Measurements from ENCODE around the gene CLEC20A.

Gene CLEC20A

GRCh38 chr1:178472531-178472930, 24.2 kb downstream of the CLEC20A start:
- DNase-seq (ENCODE audit: low spot score), result no peak

DNA sequence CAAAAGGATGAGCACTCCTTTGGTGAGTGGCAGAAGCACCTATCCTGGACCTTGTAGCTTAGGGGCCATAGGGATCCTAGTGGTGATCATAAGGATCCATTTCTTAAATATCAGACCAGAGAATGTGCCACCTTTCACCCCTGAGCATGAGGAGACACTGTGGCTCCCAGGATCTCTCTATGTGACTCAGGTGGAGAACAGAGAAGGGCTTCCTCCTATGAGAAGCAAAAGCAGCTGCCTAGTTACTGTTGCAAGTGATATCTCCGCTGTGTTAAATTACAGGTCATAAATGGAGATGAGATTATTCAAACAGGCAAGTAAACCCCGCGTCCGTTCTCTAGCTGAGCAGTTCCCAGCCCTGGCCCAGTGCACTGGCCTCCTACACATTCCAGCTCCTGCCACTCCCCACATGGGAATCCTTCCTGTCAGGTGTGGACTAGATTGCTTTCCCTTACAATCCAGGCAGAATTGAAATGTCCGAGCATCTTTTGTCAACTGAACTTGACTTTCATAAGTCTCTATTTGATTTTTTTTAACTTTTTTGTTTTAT, 26.3 kb downstream of the CLEC20A start:
- DNase-seq (ENCODE audit: low spot score), result no peak

GRCh38 chr1:178467837-178468236, 28.9 kb downstream of the CLEC20A start:
- no peak for DNase-seq (ENCODE audit: low spot score)

- no peak for DNase-seq (ENCODE audit: low spot score)
Measured at GRCh38 chr1:178465011-178465410, 31.8 kb downstream of the CLEC20A start.

- DNase-seq (ENCODE audit: low spot score), result no peak
Measured at GRCh38 chr1:178464566-178464965, 32.2 kb downstream of the CLEC20A start.

GRCh38 chr1:178464141-178464540, 32.6 kb downstream of the CLEC20A start:
- no peak for DNase-seq (ENCODE audit: low spot score)

DNA sequence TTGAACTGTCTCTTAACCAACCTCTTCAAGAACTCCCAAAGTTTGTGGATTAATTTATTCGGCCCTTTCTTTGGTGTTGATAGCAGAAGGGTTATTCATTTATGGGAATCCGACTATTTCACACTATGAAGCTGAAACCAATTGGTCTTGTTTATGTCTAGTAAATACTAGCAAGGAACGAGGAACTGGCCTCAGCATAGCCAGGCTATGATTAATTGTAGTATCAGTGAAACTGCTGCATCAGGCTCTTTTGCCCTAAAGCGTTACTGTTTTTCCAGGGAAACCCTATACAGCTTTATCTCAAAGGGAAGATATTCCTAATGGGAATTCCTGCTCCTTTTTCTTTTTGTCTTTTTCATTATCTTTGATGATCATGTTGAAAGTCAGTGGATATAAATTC, 35.1 kb downstream of the CLEC20A start:
- no peak for DNase-seq (ENCODE audit: low spot score)

DNA sequence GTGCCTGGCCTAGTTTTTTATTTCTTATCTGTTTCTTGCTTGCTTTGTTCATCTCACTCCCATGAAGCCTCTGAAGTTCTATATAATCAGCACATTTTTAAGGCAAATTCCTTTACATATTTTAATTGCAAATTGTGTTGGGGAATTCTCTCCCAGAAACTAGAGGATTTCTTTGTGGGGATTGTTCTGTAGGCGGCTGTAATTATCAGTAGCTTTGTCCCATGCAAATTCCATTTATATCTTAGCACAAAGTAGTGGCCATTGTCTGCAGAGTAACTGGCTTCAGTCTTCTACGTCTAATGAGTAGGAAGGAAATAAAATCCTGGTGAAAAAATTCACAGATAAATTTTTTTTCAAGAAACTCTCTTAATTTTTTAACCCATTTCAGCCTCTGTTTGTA, 35.7 kb downstream of the CLEC20A start:
- no peak for DNase-seq (ENCODE audit: low spot score)

- no peak for DNase-seq (ENCODE audit: low spot score)
Measured at GRCh38 chr1:178458203-178458602, 38.6 kb downstream of the CLEC20A start.

DNA sequence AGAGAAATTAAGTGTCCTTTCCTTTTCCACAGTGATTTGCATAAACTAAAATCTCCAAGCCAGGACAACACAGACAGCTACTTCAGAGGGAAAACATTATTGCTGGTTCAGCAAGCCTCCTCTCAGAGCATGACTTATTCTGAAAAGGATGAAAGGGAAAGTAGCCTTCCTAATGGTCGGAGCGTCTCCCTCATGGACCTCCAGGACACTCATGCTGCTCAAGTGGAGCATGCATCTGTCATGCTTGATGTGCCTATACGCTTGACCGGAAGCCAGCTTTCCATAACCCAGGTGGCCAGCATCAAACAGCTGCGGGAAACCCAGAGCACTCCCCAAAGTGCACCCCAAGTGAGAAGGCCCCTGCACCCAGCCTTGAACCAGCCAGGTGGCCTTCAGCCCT, 39.1 kb downstream of the CLEC20A start:
- no peak for DNase-seq (ENCODE audit: low spot score)

- no peak for DNase-seq (ENCODE audit: low spot score)
Measured at GRCh38 chr1:178456472-178456871, 40.3 kb downstream of the CLEC20A start.

DNA sequence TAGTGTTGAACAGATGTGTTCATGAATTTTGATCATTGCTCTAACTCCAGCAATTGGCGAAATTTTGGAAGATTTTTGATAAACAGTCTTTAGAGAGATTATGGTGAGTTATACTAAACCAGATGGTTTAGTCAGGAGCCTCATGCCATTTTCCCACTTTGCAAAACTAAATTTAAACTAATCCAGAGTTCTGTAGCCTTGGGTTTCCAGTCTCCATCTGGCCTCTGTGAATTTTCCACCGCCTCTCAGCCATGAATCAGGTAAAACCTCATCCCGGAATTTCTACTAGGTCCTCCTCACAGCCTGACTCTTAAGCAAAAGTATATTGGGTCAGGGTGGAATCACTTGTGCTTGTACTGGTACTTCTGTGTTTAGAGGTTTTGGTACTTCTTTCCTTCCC, 44.8 kb downstream of the CLEC20A start:
- no peak for DNase-seq (ENCODE audit: low spot score)

- DNase-seq (ENCODE audit: low spot score), result no peak
Measured at GRCh38 chr1:178451529-178451928, 45.2 kb downstream of the CLEC20A start.

- no peak for DNase-seq (ENCODE audit: low spot score)
Measured at GRCh38 chr1:178450871-178451270, 45.9 kb downstream of the CLEC20A start.

- no peak for DNase-seq (ENCODE audit: low spot score)
Measured at GRCh38 chr1:178442925-178443324, 53.8 kb downstream of the CLEC20A start.

DNA sequence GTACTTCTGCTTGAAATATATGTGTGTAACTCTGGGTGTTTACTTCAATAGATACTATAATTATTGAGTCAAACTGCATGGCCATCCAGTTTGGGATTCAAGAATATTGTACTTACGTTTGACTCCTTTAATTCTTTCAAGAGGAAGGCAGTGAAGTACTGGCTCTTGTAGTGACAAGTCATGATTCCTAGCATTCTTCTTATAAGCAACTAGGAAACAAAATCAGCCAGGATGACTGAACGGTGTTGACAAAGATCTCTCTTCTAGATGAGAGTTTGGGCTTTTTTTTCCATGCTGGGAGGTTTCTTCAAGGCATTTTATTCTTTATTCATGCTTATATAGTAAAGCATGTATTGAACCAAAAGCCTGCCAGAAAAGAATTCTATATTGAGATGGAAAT, 58.3 kb downstream of the CLEC20A start:
- no peak for DNase-seq (ENCODE audit: low spot score)

DNA sequence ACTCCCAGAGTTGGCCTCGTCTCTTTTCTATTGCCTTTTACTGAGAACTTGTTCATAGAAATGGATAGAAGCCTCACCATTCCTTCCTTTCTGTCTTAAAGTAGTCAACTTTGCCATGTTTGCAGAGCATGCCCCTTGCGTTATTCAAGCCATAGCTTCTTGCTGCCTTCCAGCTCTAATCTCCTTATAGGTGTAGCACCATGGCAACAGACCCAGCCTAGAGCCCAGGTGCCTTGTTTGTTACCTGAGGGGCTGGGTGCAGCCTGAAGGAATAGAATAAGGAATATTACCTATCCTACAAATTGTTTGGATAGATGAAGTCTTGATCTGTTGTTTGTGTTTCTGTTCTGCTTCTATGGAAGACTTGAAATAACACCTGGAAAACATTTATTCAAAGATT, 59.9 kb downstream of the CLEC20A start:
- DNase-seq (ENCODE audit: low spot score), result no peak

DNA sequence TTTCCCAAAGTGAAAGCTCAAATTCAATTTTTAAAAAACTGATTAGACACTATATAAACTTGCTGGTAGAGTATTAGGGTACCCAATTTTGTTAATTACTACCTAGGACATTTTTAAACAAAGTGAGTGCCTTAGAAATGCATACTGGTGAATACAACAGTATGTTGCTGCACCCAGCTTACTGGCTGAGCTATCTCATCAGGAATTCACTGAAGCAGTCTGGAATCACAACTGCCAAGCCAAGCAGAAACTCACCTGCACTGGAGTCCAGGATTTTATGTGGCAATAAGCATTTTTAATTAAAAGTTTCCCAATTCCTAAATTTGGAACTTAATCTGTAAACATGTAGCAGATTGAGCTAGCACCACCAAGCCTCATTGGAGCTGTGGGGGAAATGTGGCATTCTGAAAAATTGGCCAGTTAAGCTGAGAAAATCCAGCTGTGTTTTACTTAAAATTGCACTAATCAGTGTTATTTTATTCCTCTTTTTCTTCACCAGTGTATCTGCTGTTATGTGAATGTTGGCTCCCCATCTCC, 61.8 kb downstream of the CLEC20A start:
- no peak for DNase-seq (ENCODE audit: low spot score)

DNA sequence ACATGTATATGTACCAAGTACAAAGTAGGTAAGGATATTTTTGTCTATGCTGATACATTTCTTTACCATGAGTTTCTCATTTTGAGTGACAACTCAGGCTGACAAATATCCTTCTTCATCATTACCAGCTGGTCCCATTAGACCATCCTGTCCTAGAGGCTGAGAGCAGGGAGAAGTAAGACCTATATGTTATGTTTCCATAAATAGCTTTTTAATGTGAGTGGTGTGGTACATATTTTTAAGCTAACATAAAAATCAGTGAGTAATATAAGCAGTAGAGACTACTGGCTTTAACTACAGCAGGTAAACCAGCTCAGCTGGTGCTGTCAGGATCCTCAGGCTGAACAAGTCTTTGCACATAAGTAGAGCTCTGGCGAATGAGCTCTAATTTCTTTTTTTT, 62.4 kb downstream of the CLEC20A start:
- no peak for DNase-seq (ENCODE audit: low spot score)
